Measurements from ENCODE around the gene OR2A14.
"Not testable (repeated sequence)": the region's sequence is repeated elsewhere in the genome, so short reads cannot be mapped to it uniquely, and the experiment has no call there.

OR2A14 gene

DNA sequence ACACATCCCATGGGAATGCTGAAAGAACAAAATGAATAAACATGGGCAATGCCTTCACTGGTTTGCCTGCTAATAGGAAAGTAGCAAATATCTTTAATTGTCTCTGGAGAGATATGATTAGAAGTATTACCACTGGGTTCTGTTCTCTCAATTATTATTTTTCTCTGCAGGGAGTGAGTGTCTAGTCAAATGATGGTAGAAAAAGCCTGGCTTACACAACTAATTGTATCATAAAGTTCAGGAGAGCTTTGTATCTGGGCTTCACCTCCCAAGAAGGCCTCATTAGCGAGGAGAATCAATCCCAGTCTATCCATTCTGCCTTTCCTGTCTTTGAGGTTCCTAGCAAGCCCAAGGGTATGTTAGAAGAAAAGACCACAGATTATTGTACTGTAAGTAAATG is at the start of gene OR2A14:
Gene OR2A14, plus strand, starts transcription at position 301 of the 400 bp plus-strand sequence. CDS start 5,937 bp downstream, outside the sequence.
- no peak for DNase-seq (ENCODE audit: low spot score)

DNA sequence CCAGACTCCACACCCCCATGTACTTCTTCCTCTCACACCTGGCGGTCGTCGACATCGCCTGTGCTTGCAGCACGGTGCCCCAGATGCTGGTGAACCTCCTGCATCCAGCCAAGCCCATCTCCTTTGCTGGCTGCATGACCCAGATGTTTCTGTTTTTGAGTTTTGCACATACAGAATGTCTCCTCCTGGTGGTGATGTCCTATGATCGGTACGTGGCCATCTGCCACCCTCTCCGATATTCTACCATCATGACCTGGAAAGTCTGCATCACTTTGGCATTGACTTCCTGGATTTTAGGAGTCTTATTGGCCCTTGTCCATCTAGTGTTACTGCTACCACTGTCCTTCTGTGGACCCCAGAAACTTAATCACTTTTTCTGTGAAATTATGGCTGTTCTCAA is 48.6 kb upstream of the OR2A14 start:
- DNase-seq (ENCODE audit: low spot score) = no peak

DNA sequence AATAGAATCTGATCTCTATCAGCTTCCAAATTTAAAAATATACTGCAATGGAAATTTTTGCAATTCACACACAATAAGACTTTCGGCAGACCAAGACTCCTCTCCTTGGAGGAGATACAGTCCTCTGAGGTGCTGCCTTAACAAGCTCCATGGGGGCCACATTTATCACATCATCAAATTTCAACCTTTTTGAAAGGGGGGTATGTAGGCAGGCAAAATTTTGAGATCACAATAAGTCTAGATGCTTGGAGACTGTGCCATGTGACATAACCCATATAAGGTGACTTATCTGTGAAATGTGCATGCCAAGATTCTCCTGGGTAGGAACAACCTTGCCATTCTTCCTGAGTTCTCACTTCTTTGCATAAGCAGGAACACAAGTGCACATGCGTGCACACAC is 37.0 kb upstream of the OR2A14 start, which contains the start of gene OR2A12:
Gene OR2A12, plus strand, starts transcription at position 301 of the 400 bp plus-strand sequence. CDS start 8,830 bp downstream, outside the sequence.
- no peak for DNase-seq (ENCODE audit: low spot score)

DNA sequence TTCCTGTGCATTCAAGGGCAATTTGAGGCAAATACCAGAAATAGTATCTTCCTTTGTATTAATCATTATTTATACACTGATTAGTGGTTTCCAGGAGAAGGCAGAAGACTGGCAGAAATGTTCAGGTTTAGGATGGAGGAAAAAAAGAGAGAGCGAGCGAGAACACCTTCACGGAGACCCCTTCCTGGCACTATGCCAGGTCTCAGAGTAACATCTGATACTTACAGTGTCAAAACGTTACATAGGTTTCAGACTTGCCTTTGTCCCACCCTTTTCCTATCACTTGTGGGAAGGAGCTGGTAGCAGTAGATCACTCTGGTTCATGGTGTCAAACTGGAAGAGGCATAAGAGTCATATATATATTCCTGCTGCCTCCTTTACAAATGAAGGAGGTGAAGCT is 36.2 kb upstream of the OR2A14 start:
- no peak for DNase-seq (ENCODE audit: low spot score)

DNA sequence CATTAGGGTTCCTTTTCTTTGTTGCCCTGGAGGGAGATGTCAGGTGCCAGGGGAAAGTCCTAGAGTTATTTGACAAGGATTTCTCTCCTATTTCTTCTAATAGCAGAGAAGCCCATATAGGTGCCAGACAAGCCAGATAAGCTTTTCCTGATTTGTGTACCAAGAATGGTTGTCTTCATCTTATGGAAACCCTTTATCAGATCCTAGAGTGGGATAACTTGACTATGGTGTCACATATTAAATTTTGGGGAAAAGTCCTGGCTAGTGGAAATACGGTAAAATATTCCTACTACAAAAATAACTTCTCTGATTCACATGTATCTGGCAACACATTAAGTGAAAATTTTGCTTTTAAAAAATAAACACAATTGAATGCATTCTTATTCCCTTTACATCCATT is 35.7 kb upstream of the OR2A14 start:
- DNase-seq (ENCODE audit: low spot score) = no peak

DNA sequence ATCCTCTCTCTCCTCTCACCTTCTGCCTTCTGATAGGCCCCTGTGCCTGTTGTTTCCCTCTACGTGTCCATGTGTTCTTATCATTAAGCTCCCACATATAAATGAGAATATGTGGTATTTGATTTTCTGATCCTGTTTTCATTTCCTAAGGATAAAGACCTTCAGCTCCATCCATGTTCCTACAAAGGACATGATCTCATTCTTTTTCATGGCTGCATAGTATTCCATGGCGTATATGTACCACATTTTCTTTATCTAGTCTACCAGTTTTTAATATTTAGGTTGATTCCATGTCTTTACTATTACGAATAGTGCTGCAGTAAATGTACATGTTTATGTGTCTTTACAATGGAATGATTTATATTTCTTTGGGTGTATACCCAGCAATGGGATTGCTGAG is 32.3 kb upstream of the OR2A14 start:
- no peak for DNase-seq (ENCODE audit: low spot score)

DNA sequence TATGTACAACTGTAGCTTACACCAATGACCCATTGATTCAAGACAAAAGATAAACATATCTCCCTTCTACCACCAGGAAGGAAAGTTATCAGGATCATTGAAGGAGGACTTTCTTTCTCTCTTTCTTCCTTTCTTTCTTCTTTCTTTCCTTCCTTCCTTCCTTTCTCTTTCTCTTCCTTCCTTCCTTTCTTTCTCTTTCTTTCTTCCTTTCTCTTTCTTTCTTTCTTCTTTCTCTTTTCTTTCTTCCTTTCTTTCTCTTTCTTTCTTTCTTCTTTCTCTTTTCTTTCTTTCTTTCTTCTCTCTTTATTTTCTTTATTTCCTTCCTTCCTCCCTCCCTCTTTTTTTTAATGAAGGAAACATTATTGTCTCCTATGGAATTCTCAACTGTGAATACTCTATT is 24.2 kb upstream of the OR2A14 start:
- no peak for DNase-seq (ENCODE audit: low spot score)

GRCh38 chr7:144100607-144101006 is 22.4 kb upstream of the OR2A14 start:
- no peak for DNase-seq (ENCODE audit: low spot score)

DNA sequence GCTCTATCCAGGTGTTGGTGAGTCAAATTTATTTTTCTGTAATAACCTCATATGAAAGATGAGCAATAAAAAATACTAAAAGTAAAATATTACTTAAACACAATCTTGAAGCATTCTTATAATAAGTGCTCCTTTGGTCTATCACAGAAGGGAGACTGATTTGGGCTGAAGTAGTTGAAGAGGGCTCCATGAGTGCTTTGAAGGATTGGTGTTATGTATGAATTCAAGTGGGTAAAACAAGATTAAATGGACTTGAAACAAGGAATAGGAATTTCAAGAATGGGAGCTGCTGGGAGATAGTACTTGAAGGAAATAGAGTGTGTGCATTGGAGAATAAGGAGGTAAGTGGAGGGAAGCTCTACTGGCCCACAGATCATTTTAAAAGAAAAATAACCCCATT is 20.9 kb upstream of the OR2A14 start:
- DNase-seq (ENCODE audit: low spot score) = no peak

DNA sequence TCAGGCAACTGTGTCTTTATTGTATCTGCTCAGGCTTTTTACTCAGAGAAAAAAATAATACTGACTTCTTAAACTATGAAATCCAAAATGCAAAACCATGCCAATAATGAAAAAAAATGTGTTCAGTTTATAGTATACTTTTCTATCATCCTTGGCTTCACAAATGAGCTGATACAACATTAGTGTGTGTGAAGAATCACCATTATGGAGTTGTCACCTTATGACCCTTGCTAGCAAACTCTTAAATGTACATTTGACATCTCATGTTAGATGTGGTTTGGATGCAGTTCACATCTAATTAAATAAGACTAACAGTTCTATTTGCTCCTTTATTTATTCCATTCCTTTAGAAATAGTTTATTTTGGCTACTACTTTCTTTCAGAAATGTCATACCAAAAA is 17.8 kb upstream of the OR2A14 start:
- no peak for DNase-seq (ENCODE audit: low spot score)

- DNase-seq (ENCODE audit: low spot score) = no peak
Observed at GRCh38 chr7:144109283-144109682, 13.7 kb upstream of the OR2A14 start, which contains the start of gene OR2A2. OR2A2 (plus strand) TSS chr7:144109583; CDS start chr7:144109583, 0 bp downstream.

GRCh38 chr7:144110272-144110671 is 12.7 kb upstream of the OR2A14 start:
- DNase-seq (ENCODE audit: low spot score) = no peak

DNA sequence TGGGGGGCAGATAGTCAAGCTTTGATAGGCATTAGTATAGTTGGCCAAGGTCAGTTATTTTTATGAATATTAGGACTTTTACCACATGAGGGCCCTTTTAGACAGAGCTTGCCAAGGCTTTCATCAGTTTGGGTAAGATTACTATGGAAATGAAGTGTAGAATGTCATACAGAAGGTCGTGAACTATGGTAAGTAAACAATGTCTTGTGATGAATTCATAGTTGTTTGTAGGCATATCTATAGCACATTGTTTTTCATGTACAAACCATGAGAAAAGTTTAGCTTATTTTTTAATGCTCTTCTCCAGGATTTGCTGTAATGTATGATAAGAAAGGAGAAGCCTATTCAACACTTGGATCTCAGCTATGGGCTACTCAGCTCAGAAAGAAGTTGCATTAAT is 9.3 kb upstream of the OR2A14 start:
- no peak for DNase-seq (ENCODE audit: low spot score)

DNA sequence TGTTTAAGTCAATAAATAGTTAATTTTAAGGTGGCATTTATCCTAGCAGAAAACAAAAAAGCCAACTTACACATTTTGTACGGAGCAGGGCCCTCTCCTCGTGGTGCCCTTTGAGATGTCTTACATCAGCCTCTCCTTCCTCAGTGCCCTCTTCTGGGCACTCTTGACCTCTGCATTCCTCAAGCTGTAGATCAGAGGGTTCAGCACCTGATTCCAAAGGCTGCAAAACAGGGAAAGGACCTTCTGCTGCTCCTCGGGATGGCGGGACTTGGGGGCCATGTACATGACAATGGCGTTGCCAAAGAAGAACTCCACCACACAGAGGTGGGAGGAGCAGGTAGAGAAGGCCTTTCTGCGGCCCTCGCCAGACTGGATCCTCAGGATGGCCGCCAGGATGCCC is 4.6 kb upstream of the OR2A14 start:
- no peak for DNase-seq (ENCODE audit: low spot score)

GRCh38 chr7:144127714-144128334 is 4.8 kb downstream of the OR2A14 start:
- DNase-seq (ENCODE audit: low spot score) = peak; percentile 65

GRCh38 chr7:144129601-144130000 is 6.6 kb downstream of the OR2A14 start:
- not testable (repeated sequence) for DNase-seq (ENCODE audit: low spot score)

GRCh38 chr7:144130730-144131129 is 7.8 kb downstream of the OR2A14 start:
- no peak for DNase-seq (ENCODE audit: low spot score)

GRCh38 chr7:144132262-144132661 is 9.3 kb downstream of the OR2A14 start:
- no peak for DNase-seq (ENCODE audit: low spot score)

DNA sequence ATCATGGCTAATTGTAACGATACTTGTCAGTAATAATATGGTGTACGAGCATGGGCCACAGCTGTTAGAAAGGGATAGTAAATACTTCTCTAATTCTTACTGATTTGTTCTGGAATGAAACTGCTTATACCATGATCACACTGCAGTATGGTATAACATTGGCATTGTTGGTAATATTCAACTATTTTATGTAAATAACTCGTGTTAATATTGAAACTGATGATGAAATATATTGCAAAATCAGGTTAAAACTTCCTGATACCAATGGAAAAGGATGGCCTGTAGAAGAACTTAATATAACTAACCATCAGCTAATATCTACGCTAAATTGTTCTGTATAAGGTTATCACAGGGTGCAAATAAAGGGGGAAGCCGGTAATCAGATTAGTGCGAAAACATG is 10.3 kb downstream of the OR2A14 start:
- DNase-seq (ENCODE audit: low spot score) = no peak

DNA sequence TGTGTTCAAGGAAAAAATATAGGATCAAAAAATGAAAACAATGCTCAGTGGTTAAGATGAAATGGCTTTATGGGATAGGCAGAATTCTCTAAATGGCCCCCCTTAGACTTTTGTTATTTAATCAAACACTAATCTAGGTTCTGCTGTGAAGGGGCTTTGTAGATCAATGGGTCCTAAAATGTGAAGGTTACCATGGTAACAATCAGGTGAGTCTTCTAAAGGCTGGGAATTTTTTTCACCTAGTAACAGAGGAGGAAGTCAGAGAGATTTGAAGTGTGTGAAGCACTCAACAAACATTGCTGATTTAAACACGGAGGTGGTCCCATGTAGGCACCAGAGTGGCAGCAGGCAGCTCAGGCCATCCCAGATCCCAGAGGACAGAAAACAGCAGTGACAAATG is 11.1 kb downstream of the OR2A14 start:
- DNase-seq (ENCODE audit: low spot score) = no peak

DNA sequence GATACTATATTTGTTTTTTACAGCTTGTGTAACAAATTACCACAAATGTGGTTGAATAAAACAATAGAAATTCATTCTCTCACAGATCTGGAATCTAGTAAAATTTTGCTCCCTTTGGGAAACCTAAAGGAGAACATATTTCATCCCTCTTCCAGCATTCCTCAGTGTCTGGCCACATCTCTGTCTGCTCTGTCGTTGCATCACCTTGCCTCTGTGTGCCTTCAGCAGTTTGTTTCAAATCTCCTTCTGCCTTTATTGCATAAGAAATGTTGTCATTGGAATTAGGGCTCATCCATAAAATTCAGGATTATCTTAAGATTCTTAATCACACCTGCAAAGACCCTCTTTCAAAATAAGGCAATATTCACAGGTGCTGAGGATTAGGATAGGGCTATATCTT is 14.5 kb downstream of the OR2A14 start:
- DNase-seq (ENCODE audit: low spot score) = no peak

DNA sequence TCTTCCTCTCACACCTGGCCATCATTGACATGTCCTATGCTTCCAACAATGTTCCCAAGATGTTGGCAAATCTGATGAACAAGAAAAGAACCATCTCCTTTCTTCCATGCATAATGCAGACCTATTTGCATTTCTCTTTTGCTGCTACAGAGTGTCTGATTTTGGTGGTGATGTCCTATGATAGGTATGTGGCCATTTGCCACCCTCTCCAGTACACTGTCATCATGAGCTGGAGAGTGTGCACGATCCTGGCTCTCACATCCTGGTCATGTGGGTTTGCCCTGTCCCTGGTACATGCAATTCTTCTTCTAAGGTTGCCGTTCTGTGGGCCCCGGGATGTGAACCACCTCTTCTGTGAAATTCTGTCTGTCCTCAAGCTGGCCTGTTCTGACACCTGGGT is 19.2 kb downstream of the OR2A14 start:
- no peak for DNase-seq (ENCODE audit: low spot score)

GRCh38 chr7:144144426-144144825 is 21.4 kb downstream of the OR2A14 start:
- no peak for DNase-seq (ENCODE audit: low spot score)

DNA sequence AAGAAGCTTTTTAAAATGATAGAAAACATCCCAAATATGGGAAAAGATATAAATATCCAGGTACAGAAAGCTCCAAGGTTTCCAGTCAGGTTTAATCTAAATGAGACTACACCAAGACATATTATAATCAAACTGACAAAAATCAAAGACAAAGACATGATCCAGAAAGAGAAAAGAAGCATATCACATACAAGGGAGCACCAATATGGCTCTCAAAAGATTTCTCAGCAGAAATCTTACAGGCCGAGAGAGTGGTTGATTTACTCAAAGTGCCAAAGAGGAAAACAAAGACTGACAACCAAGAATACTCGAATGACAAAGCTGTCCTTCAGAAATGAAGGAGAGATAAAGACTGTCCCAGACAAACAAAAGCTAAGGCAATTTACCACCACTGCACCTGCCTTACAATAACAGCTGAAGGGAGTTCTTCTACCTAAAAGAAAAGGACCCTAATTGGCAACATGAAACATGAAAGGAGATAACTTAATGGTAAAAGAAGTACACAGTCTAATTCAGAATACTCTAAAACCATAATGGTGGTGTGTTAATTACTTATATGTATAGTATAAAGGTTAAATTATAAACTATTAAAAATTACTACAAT is 25.4 kb downstream of the OR2A14 start:
- DNase-seq (ENCODE audit: low spot score) = no peak

Data from hematopoietic multipotent progenitor cell treated with erythropoietin and hydrocortisone succinate and interleukin-3 and kit ligand, for 17 days (in vitro differentiated cells).